GM12864 (cell line): ENCODE data around the gene KLHL25.

Experiments
- DNase-seq: peaks from one replicate; pipeline ENCODE4 v3.0.0-alpha.2; 2011; ENCODE audit warnings: low read depth
- H3K4me3 ChIP-seq: 2 replicates; pipeline ENCODE4 v1.5.1; 2011; ENCODE audit warnings: mild to moderate bottlenecking, low read depth, low read length, control low read depth
- TF ChIP-seq, protein P1 (sequence below): IDR thresholded peaks from 2 replicates; pipeline ENCODE4 v1.5.1; 2011; ENCODE audit warnings: low read depth, mild to moderate bottlenecking, moderate library complexity, low read length, control low read depth, inconsistent platforms; ENCODE audit errors: missing control alignments

The KLHL25 gene

DNA sequence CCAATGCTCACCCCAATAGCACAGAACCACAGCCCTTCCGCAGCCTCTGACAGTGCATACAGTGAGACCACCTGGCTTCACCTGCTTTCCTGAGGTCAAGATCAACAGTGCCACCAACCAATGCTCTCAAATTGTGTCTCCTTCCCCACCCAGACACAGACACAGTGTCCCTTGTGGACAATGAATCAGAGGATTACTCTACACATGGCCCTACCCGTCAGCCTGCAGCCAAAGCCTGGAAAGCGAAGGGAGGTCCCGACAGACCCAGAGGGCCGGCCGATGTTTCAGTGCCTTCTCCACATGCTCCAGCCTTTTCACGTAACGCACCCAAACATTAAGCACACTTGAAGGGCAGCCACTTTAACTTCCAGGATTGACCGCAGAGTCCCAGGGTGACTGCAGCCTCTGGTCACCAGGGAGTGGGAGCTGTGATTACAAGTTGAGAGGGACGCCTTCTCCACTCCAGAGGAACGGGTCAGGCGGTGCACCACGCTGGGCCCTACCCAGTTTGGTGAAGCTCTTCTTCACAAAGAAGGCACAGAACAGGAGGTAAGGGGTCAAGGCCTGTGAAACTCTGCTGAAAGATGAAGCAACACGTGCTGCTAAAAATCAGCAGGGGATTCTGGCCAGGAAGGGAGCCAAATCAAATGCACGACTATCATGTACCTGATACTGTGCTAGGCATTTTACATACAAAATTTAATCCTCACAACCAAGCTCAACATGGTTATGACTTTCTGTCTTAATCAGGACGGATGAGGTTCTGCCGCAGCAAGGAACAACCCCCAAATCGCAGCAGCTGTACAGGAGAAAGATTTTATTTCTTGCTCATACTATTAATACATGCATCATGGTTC is 17.2 kb downstream of the KLHL25 start:
- TF ChIP-seq, protein P1, sequence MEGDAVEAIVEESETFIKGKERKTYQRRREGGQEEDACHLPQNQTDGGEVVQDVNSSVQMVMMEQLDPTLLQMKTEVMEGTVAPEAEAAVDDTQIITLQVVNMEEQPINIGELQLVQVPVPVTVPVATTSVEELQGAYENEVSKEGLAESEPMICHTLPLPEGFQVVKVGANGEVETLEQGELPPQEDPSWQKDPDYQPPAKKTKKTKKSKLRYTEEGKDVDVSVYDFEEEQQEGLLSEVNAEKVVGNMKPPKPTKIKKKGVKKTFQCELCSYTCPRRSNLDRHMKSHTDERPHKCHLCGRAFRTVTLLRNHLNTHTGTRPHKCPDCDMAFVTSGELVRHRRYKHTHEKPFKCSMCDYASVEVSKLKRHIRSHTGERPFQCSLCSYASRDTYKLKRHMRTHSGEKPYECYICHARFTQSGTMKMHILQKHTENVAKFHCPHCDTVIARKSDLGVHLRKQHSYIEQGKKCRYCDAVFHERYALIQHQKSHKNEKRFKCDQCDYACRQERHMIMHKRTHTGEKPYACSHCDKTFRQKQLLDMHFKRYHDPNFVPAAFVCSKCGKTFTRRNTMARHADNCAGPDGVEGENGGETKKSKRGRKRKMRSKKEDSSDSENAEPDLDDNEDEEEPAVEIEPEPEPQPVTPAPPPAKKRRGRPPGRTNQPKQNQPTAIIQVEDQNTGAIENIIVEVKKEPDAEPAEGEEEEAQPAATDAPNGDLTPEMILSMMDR = no peak
- no peak overlapping the region for H3K4me3 ChIP-seq
- DNase-seq = no peak

DNA sequence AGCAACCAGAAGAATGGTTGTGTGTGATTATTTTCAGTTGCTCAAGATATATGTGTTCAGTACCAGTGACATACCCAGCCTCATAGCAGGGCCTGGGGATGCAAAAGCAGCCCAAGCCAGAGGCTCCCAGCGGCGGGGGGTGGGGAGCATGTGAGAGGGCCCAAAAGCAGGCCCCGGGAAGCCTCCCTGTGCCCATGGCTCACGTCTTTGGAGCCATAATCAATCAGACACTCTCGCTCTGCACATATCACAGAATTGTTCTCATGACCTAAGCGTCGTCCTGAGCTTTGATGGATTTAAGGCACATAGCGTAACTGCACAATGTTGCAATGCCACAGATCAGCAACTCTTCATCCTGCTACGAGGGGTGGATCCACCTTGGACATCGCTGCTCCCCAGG is 20.8 kb downstream of the KLHL25 start:
- DNase-seq = no peak
- TF ChIP-seq, protein P1 = no peak
- no peak overlapping the region for H3K4me3 ChIP-seq

DNA sequence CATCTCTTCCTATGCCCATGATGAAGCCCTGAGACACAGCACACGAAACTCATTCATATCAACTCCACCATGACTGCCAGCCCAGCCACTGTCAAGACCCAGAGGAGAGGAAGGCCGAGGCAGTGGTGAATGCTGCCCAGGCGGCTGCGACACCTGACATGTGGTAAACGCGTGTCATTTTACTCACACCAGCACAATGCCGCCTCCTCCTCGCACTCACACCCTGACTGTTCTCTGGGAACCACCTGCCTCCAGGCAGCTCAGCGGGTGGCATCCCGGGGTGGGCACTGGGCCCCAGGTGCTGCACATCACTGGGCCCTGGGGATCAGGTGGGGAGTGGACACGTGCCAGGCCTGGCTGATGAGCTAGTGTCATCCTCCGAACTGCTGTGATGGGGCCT is 21.5 kb downstream of the KLHL25 start:
- DNase-seq = no peak
- TF ChIP-seq, protein P1 = no peak
- H3K4me3 ChIP-seq = no peak overlapping the region

DNA sequence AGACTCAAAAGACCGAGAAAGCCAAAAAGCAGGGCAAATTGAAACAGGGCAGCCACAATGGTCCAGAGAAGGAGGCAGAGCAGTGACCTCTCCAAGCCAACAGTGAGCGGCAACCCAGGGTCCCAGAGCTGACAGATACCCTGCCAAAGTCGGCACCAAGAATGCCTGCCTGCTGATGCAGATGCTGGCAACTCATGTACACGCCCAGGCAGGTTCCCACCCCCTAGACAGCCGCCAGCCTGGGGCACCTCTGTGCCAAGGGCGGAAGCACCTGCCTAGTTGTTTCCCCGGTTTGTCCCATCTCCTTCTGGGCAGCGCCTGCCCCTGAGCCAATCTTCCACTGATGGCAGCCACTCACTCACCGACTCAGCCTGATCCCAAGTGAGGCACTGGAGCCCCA is 22.1 kb downstream of the KLHL25 start:
- TF ChIP-seq, protein P1 = no peak
- H3K4me3 ChIP-seq = no peak overlapping the region
- no peak for DNase-seq

DNA sequence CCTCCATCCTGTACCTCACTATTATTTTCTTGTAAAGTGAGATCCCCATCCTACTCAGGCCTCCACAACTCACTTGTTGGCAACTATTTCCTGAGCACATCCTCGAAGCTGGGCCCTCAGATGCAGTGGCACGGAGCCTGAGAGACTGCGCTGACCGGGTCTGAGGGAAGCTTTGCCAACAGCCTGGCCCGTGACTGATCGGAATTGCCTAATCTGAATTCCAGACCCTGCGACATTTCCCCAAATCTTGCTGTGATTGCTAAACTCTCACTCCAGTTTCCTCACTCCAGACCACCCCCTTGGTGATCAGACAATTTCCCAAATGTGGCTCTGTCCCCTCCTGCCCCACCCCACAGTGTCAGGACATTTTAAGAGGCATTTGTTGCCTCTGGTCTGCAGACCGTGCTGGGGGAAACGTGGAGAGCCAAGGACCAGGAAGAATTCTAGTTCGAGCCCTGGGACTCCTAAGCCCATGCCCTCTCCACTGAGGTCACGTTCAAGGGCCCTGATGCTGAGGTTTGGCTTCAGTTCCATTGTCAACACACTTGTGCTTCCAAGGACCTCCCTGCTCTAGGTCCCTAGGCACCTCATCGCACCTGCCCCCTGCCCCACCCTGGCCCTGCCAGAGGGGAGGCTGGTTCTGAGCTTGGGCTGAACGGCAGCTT is 22.8 kb downstream of the KLHL25 start:
- DNase-seq = no peak
- TF ChIP-seq, protein P1 = no peak
- no peak overlapping the region for H3K4me3 ChIP-seq

DNA sequence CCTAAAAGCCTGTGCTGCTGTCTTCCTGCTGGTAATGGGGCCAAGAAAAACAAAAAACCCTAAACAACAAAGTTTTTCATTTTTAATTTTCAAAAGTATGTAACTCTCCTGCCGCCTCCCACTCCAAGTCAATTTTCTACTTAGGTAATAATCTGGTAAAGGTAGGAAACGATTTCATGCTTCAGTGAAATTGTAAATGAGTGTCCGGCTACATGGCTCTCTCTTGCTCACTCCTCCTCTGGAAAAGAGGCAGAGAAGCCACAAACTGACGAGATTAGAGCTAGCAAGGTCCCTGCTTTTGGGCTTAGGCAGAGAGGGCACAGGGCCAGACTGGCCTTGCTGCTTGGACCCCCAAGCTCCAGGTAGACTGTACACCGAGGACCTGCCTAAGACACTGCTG is 23.5 kb downstream of the KLHL25 start:
- H3K4me3 ChIP-seq = no peak overlapping the region
- no peak for DNase-seq
- TF ChIP-seq, protein P1 = no peak
